ENCODE data around the gene GPR68.
A peak's percentile ranks its signal among the peaks of the same experiment; 100 is the strongest.

The GPR68 gene

DNA sequence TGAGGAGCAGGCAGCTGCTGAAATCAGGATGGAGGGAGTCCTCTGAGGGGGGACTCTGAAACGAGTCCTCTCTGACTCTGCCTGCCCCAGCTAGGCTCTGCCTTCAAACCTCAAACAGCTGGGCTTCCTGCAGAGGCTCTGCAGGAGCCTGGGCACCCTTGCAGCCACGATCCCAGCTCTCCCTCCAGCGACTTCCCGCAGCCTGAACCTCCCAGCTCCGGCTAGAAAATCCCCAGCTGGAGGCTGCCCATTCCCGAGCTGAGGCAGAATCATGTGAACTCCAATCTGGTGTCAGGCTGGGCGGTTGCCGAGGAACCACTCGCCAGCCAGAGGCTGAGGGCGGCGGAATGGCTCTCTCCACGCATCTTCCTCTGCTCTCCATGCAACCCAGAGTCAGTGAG is at the start of gene GPR68:
GPR68 (minus strand) TSS at position 204 of the 401 bp plus-strand sequence. CDS start 9,654 bp downstream, outside the sequence.
- DNase-seq (ENCODE audit: low read depth in 2 of 2) = no peak

GRCh38 chr14:91294153-91294552 is 49.6 kb upstream of the GPR68 start:
- no peak for DNase-seq (ENCODE audit: low read depth in 2 of 2)

DNA sequence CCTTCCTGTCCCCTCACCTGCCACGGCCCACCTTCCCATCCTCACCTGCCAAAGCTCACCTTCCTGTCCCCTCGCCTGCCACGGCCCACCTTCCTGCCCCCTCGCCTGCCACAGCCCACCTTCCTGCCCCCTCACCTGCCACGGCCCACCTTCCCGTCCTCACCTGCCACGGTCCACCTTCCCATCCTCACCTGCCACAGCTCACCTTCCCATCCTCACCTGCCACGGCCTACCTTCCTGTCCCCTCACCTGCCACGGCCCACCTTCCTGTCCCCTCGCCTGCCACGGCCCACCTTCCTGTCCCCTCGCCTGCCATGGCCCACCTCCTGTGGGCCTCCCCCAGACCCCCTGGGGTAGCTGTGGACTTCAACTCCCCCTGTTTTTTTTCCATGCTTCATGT is 48.8 kb upstream of the GPR68 start:
- DNase-seq (ENCODE audit: low read depth in 2 of 2) = no peak

- DNase-seq (ENCODE audit: low read depth in 2 of 2) = no peak
Observed at GRCh38 chr14:91292491-91292890, 48.0 kb upstream of the GPR68 start.

- no peak for DNase-seq (ENCODE audit: low read depth in 2 of 2)
Observed at GRCh38 chr14:91291786-91292405, 47.4 kb upstream of the GPR68 start.

DNA sequence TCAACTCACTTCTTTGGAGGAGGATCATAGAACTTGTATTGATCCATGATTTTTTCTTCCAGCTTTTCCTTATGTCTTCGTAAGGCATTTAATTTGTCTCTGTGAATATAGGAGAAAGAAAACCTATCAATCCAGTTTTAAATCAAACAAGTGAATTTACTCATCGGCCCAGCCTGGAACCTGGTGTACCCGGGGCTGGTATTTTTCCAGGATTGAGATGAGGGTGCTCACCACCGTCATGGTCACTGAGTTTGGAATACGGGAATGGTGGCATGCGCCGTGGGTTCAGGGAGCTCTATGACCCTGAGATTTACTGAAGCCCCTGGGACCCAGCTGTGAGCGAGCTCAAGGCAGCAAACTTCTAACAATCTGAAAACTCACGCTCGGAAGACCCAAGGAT is 46.5 kb upstream of the GPR68 start:
- no peak for DNase-seq (ENCODE audit: low read depth in 2 of 2)

GRCh38 chr14:91289464-91289863 is 45.0 kb upstream of the GPR68 start:
- DNase-seq (ENCODE audit: low read depth in 2 of 2) = no peak

DNA sequence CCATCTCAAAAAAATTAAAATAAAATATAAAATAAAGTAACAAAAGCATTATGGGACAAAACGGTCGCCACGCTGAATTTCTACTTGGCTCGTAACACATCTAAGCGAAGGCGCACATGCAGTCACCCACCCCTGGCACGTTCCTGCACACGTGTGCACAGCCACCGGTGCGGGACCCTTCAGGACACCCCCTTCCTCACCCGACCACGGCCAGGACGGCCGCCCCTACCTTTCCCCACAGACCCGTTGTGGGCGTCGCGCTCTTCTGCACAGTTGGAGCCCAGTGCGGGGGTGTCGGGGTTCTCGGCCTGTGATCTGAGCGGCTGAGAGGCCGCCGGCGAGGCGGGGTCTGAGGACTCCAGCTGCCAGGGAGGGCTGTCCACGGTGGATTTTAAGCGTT is 44.4 kb upstream of the GPR68 start:
- DNase-seq (ENCODE audit: low read depth in 2 of 2) = no peak

GRCh38 chr14:91286530-91286937 is 42.0 kb upstream of the GPR68 start:
- peak; percentile 69 to 83 for DNase-seq (ENCODE audit: low read depth in 2 of 2)

DNA sequence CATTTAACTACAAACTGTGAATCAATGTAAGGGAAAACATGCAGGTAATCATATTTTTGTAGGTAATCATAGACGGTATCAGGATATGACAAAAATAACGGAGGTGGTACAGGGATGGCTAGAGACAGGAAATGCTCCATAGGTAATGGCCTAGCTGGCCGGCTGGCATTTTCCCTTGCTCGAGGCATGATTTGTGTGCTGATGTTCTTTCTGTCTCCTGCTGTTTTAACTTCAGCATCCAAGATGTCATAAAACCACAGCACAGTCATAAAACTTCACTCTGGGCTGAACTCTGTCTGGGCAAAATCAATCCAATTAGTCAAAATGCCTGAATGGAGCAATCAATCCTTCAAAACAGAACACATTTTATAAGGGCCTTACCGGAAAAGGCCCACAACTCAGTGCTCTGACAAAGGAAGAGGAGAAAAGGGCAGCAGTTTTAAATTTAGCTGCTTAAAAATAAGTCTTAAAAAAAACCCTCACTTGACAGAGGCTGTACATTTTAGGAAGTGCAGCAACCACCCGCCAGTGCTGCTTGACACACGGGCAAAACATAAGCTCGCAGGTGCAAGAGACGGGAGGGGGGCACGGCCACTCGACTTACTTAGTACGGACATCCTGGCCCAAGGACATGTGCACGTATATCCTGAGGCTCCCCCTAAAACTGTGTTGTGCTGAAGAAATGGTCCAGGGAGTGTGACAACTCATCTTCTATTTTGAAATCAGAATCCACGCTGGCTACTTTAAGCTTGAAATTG is 40.5 kb upstream of the GPR68 start:
- no peak for DNase-seq (ENCODE audit: low read depth in 2 of 2)

- no peak for DNase-seq (ENCODE audit: low read depth in 2 of 2)
Observed at GRCh38 chr14:91284146-91284790, 39.8 kb upstream of the GPR68 start.

DNA sequence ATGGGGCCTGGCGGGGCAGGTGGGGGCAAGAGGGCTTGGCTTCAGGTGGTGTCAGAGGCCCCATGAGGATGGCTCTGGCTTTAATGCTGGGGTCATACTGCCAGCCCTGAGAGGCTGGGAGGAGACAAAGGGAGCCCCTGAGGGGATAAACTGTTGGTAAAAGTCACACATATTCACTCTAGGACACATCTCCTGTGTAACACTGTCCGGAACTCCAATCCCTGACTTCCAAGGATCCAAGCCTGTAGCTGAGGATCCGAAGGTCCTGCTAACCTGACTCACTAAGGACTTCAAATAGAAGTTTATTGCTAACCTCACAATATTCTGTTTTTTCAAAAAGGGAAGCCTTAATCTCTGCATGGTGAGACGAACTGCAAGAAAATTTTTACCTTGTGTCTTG is 39.2 kb upstream of the GPR68 start:
- no peak for DNase-seq (ENCODE audit: low read depth in 2 of 2)

GRCh38 chr14:91282954-91283645 is 38.6 kb upstream of the GPR68 start:
- DNase-seq (ENCODE audit: low read depth in 2 of 2) = no peak

- no peak for DNase-seq (ENCODE audit: low read depth in 2 of 2)
Observed at GRCh38 chr14:91281346-91281745, 36.8 kb upstream of the GPR68 start.

DNA sequence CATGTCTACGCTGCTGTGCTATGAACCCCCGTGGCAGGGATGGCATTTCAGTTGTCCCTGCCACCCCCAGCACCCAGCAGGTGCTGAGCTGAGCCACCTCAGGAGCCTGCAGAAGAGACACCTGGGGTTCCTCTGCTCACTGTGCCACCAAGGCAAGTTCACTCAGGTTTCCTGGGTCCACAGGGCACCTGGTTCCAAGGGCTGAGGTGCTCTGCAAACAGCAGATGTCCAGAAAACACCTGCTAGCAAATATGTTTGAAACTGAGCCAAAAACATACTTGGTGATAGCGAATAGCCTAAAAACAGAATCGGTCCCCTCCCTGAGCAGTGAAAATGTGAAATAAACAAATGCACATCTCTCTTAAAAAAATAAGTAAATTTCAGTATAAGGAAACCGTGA is 35.6 kb upstream of the GPR68 start:
- DNase-seq (ENCODE audit: low read depth in 2 of 2) = no peak

DNA sequence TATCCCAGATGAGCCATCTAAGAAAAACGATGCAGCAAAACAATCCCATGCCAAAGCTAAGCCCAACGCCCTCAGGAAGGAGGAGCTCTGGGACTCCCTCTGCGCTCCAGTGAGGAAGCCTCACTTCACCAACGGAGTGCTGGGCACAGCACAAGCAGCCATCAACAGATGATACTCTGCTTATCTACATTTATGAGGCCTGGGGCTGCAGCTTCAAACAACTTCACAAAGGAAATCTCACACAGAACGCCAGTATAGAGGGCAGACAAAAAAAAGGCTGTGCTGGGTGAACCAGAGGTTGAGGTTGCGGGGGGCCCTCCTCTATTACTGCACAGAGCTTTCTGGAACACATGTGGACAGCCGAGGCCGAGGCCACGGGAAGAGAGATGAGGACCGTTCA is 34.9 kb upstream of the GPR68 start:
- DNase-seq (ENCODE audit: low read depth in 2 of 2) = no peak

DNA sequence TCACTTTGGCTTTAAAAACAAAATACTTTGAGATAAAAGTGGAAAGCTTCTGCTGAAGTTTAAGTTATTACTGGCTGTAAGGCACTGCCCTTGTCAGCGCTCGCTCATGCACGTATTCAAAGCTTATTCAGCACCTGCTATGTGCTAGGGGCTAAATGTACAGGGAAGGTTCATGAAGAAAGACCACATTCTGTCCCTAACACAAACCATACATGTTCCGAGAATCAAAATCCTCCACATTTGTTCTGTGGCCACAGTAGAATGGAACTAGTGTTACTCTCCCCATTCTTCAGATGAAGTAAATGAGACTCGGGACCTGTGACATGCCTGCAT is 33.8 kb upstream of the GPR68 start:
- DNase-seq (ENCODE audit: low read depth in 2 of 2) = no peak

DNA sequence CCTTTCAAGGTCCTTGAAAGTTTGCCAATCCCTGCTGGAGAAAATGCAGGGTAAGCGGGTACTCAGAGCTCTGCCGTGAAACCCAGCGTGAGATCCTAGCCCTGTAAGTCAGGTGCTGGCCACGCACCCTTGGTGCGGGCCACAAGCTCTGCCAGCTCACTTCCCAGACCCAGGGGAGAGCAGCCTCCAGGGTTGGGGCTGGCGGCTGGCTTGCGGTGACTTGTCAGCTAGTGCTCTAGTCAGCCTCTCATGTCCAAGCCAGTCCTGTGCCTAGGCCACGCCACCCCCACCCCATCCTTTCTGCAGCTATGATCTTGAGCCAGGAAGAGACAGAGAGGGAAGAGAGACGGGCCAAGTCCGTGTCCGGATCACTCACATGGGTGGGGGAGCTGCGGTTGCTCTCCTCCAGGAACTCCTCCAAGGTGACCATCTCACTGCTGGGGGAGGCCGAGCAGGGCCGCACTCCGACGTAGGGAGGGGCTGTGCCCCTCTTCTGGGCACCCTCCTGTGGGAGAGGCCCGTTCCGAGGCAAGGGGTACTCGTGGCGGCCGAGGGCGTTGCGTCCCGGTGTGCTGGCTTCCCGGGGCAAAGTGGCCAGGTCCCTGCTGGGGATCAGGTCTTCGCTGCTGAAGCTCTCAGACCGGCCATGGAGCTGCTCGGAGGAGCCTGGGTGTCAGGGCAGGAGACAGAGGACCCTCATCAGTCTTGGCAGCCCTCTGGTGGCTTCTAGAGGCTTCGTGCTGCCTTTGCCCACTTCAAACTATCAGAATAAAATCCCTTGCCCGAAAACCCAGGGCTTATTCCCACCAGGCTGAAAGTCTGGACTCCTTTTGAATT is 33.3 kb upstream of the GPR68 start:
- no peak for DNase-seq (ENCODE audit: low read depth in 2 of 2)

- DNase-seq (ENCODE audit: low read depth in 2 of 2) = no peak
Observed at GRCh38 chr14:91274796-91275195, 30.3 kb upstream of the GPR68 start.

DNA sequence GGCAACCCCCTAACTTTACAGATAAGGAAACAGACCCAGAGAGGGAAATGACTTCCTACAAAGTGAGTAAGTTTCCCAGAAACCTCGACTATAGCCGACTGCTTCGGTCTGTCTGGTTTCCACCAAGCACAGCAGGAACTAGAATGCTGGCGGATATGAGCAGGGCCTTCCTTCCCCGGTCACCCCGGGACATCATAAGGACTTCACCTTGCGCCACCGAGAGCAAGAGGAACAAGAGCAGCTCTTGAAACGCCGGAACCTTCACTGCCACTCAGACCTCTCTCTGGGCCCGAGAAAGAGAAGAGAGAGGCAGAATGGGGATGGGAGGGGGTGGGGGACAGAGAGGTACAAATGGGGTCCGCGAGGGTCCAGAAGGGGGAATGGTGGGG is 29.4 kb upstream of the GPR68 start:
- DNase-seq (ENCODE audit: low read depth in 2 of 2) = no peak

DNA sequence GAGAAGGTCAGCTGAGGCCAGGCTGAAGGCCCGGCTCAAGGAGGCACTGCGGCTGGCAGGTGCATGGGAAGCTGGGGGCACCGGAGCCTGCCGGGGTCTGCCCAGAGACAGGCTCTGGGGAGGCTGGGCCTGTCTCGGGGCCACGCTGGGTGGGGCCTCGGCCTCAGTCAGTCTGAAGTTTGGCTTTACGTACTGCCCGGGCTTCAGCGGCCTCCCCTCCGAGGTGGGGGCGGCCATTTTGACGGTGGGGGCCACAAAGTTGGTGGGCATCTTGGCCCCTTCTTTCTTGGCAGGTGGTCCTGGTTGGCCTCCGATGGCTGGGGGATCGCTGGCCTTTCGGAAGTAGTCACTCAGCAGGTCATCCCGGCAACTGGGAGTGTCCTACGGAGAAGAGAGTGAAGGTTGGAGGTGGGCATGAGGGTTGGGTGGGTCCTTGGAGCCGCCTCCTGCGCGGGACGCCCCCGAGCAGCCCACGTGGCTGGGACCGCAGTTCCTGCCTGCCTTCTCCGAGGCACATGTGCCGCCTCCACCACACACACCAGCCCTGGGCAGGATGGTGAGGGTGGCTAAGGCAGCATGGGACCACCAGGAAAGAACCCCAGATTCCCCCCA is 28.9 kb upstream of the GPR68 start:
- DNase-seq (ENCODE audit: low read depth in 2 of 2) = no peak
